NOMO-1 treated with dmso at 0.1 percent for 144 hours (cell line): ENCODE data around the gene TXNRD3.
"Not testable (repeated sequence)": the region's sequence is repeated elsewhere in the genome, so short reads cannot be mapped to it uniquely, and the experiment has no call there.

Source experiments
- DNase-seq: peaks from one replicate; lab custom pipeline; 2025; ENCODE audit not compliant: unreplicated experiment; lab: John Stamatoyannopoulos, UW

The TXNRD3 gene

DNA sequence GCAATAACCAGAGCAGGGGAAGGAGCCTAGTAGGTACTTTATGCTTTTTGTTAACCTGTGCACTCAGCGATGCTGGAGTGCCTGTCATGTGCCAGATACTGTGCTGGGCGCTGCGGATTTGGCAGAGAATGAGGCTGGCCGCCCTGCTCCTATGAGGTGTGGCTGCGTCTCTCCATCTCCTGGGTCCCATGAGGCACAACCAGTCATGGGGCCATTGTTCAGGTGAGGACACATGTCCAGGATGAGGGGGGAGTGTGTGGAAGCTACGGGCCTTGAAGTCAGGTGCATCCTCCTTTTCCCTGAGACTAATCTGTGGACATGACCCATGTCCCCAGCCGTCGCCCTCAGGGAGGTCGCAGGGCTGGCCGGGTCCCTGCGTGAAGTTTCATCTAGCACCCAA is 963 bp upstream of the TXNRD3 start:
- no peak for DNase-seq

DNA sequence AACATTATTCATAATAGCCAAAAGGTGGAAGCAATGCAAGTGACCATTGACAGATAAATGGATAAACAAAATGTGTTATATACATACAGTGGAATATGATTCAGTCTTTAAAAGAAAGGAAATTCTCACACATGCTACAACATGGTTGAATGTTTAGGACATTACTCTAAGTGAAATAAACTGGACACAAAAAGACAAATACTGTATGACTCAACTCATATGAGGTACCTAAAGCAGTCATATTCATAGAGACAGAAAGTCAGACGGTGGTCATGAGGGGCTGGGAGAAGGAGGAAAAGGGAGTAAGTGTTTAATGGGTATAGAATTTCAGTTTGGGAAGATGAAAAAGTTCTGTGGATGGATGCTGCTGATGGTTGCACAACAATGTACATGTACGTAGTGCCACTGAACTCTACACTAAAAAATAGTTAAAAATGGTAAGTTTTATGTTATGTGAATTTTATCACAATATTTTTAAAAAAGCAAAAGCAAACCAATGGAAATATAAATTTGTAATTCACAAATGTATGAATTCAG is 5.3 kb downstream of the TXNRD3 start:
- DNase-seq = no peak

DNA sequence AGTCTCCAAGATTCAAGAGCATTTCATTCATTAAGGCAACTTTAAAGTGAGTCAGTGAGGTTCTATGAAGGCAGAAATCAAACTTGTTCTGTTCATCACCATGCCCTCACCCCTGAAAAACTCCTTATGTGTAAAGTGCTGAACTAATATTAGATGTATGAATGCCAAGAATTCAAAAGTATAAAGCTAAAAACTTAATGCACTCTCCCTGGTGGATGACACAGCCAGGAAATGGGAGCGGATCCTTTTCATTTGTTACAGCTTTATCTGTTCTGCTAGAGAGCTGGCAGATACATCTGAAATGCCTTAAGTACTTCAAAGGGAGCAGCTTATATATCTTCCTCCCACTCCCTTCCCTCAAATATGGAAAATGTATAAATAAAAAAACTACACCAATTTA is 8.2 kb downstream of the TXNRD3 start:
- no peak for DNase-seq

DNA sequence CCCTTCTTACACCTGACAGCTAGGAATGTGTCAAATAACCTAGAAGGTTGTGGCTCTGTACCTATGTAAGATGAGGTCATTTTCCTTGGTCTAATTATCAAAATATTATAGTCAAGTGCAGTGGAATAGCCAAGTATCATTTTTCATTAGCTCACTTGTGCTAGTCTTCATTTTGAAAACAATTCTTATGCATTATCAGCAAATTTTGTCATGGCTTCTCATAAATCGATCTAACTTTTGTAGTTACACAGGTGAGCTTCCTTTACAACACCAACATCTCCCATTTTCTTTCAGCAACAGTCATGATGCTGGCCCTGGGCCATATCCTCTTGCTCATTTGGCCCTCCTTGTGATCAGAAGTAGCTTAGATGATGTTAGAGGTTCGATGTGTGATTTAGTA is 10.3 kb downstream of the TXNRD3 start:
- no peak for DNase-seq

DNA sequence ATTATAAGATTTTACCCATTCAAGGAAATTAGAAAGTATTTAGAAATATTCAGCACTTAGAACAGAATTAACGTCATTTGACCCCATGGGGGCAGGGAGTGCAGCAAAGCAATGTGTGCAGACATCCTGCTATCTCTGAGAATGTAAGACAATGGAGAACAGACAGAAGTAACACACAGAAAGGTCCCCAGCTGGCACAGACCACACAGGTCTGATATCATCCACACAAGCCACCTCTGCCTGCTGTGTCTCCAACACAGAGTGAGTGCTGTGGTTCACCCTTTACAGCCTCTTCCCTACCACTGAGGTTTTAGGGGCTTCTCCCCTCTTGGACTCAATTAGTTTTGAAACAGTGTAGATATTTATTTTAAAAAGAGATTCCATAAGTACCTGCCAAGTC is 16.1 kb downstream of the TXNRD3 start:
- DNase-seq = no peak

DNA sequence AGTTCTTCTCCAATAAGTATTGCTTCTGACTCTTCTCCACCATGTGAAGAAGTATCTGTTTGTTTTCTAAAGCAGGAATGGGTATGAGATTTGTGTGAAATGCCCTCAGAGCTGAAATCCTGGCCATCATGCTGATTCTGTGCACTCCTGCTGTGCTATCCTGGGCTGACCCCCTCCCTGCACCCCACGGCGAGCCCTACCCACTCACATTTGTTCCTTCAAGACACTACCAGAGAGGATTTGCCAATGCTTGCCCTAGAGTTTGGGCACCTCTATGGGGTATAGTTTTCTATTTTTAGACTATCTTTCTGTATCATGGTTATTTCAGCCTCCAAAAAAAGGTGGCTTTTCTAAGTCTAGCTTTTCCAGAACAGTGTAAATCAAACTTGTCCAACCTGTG is 18.5 kb downstream of the TXNRD3 start:
- DNase-seq = no peak

DNA sequence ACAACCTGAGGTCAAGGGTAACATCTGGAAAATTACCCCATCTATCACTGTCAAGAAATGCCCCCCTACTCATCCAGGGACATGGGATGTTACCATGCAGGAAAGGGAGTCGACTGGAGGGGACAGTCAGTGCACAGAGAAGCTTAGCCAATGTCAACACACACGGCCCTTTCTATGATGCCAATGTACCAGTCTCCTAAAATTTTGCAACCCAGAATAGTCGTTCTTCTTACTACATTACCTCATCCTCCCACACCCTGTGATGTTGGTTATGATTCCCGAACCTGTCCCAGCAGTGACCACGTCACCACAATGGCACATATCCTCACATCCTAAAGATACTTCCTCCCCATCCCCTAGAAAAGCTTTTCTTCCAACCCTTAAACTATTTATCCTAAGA is 20.1 kb downstream of the TXNRD3 start:
- DNase-seq = no peak

DNA sequence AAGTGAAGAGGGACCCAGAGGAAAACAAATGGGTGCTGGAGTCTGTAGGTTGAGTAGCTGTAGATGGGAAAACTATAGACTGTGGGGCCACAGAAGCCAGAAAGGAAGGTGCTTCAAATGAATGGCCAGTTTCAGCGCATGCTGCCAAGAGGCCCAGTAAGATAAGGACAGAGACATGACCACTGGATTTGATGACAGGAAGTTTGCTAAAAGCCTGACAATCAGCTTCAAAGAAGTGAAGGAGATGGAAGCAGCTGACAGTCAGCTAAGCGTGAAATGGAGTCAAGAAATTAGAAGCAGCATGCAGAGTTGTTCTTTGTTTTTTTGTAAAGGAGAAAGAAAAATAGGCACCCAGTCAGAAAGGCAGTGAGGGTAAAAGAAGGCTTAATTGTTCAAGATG is 24.9 kb downstream of the TXNRD3 start:
- DNase-seq = no peak

DNA sequence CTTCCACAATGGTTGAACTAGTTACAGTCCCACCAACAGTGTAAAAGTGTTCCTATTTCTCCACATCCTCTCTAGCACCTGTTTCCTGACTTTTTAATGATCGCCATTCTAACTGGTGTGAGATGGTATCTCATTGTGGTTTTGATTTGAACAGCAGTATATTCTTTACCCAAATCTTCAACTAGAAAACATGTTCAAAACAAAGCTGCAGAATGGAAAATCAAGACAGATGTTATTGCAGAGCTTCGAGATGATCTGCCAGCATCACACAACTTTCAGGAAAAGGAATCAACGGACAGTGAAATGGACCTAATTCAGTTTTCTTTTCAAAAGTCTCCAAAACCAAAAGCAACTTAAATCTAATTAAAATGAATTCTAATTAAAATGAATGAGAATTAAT is 29.2 kb downstream of the TXNRD3 start:
- DNase-seq = not testable (repeated sequence)

DNA sequence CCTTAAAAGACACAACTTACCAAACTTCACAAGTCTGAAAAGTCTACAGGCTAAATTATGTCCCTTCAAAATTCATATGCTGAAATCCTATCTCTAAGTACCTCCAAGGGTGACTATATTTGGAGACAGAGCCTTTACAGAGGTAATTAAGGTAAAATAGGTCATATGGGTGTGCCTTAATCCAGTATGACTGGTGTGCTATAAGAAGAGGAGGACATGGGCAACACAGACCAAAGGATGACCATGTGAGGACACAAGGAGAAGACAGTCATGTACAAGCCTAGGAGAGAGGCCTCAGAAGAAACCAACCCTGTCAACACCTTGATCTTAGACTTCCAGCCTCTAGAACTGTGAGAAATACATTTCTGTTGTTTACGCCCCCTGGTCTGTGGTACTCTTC is 32.2 kb downstream of the TXNRD3 start:
- DNase-seq = no peak

DNA sequence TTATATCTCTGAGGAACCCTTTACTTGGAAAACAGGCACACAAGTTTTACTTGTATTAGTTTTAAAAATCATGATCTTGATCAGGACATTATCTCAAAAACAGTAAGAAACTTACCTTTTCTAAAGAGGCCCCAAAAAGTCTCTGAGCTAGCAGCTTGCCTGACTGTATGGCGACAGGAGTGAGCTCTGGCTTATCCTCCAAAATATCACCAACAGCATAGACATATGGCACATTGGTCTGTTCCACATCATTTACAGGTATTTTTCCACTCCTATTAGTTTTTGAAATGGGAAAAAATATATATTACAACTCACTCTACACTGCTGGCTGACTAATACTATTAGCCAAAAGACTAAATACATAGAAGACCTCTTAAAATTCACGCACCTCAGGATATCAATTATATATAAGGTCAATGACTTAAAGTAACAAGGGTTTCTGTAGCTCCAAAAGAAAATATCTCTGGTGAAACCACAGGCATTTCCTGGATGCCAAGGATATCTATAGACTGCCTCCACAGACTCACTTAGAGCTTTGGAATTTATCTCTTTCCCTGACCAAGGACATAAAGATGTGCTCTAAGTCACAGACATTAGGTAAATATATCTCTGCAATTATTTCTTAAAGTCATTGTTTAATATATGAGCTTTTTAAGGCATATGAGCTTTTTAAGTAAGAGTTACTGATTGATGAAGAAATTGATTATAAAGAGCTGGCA is 33.1 kb downstream of the TXNRD3 start:
- DNase-seq = no peak

DNA sequence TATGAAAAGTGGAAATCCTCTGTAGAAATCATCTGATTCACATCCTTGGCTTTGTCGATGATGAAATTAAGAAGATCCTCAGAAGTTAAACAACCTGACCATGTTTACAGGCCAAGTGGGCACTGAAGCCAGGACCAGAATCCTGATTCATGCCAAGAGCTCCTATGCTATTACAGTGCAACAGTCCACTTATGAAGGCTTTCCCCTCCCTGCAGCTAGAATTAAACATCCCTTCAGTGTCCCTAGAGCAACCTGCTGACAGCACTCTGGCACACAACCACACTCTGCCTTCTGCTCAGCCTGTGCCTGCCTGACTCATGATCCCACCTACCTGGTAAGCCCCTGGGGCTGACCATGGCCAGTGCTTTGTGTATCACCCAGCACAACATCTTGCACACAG is 33.8 kb downstream of the TXNRD3 start:
- DNase-seq = no peak

DNA sequence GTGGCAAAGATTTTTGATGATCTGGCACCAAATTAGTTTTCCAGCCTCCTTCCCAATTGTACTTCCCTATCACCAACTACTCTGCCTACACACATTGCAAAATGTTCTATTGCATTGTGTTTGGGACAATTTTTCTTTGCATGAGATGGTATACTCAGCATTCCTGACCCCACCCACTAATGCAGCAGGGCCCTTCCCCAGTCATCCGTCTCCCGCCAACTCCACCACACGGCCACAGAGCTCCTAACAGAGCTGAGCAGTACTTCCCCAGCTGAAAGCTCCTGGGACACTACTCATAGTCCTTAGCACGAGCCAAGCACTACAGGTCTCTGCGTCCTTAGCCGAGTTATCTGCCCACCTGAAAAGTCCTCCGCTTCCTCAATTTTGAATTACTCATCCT is 34.2 kb downstream of the TXNRD3 start:
- no peak for DNase-seq

DNA sequence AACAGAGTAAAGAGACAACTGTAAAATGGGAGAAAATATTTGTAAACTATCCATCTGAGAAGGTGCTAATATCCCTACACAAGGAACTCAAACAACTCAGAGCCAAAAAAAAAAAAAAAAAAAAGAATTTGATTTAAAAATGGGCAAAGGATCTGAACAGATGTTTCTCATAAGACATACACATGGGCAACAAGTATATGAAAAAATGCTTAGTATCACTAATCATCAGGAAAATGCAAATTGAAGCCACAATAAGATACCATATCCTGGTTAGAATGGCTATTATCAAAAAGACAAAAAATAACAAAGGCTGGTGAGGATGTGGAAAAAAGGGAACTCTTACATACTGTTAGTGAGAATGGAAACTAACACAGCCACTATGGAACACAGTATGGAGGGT is 36.2 kb downstream of the TXNRD3 start:
- DNase-seq = no peak

DNA sequence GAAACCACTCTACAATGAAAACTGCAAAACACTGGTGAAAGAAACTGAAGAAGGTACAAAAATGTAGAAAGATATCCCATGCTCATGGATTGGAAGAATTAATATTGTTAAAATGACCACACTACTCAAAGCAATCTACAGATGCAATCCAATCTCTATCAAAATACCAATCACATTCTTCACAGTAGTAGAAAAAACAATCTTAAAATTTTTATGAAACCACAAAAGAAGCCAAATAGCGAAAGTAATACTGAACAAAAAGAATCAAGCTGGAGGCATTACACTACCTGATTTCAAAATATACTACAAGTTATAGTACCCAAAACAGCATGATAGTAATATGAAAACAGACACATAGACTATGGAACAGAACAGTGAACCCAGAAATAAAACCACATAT is 36.9 kb downstream of the TXNRD3 start:
- no peak for DNase-seq

DNA sequence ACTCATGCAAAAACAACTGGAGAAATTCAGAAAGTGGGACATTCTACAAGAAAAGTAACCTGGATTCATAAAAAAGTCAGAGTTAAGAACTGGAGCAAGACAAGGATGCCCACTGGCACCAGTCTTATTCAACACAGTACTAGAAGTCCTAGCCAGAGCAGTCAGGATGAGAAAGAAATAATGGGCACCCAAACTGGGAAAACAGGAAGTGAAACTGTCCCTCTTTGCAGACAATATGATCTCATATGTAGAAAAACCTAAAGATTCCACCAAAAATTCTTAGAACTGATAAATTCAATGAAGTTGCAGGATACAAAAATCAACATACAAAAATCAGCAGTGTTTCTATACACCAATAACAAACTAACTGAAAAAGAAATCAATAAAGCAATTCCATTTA is 37.4 kb downstream of the TXNRD3 start:
- no peak for DNase-seq

DNA sequence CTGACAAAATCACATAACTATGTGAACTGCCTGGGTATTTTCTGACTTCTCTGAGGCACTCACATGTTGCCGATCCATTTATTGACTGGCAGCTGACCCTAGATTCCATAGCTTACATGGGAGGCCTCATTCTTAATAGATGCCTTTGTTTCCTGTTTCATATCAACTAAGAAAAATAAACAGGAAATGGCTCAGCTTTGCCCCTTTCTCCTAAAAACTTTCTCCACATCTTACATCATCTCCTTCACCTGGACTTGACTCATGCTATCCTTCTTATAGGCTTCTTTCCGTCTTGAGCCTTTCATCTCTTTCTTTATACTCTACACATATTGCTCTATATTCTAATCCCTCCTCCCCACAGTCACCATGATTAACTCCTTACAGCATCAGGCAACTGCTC is 38.0 kb downstream of the TXNRD3 start:
- no peak for DNase-seq

DNA sequence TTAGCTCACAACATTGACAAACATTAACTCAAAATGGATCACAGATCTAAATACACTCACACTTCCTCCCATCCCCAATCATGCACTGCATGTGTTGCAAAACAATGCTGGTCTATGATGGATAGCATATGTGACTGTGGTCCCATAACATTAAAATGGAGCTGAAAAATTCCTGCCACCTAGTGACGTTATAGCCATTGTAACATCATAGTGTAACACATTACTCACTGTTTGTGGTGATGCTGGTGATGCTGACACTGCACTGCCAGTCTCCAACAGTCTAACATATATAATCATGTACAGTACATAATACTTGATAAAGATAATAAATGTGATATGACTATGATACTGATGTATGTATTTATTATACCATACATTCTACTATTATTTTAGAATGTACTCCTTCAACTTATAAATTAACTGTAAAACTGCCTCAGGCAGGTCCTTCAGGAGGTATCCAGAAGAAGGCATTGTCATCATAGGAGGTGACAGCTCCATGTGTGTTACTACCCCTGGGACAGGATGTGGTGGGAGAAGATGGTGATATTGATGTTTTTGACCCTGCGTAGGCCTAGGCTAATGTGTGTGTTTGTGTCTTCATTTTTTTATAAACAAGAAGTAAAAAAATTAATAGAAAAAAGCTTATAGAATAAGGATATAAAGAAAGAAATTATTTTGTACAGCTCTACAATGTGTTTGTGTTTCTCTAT is 41.3 kb downstream of the TXNRD3 start:
- no peak for DNase-seq

DNA sequence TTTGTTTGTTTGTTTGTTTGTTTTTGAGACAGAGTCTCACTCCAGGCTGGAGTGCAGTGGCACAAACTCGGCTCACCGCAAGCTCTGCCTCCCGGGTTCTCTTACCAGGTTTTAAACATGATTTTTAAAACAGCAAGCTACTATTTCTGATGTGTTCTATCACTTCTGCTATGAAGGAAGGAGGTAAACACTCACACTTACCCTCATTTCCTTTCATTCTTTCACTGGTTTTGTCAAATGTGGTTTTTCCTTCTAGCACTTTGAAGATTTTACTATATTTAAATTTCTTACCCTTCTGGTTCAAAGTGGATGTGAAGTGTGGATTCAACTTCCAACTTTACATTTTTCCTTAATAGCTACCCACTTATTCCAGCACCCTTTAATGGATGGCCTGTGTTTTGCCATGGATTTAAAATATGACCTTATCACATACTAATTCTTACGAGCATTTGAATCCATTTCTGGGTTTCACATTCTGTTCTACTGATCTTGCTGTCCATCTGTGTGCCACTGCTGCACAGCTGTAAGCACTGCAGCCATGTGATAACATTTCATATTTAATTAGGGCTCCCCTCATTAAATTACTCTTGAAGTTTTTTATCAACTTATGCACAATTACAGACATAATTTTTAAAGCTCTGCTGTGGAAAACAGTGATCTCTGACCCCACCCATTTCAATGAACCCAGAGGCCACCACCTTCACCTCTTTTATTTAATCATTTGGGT is 42.3 kb downstream of the TXNRD3 start:
- DNase-seq = no peak

DNA sequence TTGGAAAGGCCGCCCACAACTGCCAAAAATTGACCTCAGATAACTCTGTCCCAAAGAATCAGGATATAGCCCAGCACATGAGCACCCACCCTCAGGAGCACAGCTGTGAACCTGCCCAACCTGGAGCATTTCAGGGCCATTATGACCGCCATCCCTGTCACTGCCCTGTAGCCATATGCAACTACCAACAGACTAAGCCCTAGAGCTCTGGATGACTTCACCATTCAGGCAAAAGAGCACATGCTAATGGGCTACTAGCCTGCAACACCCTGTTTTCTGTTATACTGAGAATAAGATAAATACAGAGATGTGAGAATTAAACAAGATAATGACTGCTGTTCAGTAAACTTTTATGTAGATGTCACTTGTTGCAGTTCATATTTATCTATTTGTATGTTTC is 45.0 kb downstream of the TXNRD3 start:
- no peak for DNase-seq

DNA sequence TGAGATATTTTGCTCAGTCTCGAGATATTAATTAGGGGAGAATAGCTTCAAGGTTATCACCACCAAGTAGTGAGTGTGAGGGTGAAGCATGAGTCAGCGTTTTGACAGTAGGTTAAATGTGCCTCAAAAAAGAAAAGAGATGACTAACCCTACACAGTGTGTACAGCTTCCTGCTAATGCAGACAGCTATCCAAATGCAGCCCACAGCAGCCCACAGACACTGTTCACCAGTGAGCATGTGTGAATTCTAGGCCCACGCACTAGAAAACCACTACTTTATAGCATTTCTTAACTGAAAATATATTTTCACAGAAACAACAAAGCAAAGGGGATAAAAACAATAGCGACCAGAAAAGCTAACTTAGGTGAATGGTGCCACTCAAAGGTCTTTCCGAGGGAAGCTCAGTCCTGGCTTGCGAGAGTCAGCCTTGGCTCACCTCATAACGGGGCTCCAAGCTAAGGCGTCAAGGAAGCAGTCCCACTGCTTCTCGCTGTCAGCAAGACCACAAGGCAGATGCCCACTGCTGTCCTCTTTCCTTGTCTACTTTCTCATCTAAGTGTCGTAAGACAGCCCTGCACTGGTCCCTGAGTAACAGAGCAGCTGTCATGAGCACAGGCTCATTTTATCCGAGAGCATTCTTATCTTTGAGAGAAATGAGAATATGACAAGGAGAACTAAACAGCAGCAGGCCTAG is 47.6 kb downstream of the TXNRD3 start:
- DNase-seq = peak; percentile 28
